ENCODE results near the gene PARD3. TPM values are rescaled to one million over a fixed set of nuclear protein-coding genes. Genes with fewer than 3 reads are reported as not detected.

The PARD3 gene
- total and polyA plus RNA-seq, 2 donors (not counting 3 experiments of a cell fraction or from before 2014, with no cell fraction given), result 7.3 to 24.1 TPM

DNA sequence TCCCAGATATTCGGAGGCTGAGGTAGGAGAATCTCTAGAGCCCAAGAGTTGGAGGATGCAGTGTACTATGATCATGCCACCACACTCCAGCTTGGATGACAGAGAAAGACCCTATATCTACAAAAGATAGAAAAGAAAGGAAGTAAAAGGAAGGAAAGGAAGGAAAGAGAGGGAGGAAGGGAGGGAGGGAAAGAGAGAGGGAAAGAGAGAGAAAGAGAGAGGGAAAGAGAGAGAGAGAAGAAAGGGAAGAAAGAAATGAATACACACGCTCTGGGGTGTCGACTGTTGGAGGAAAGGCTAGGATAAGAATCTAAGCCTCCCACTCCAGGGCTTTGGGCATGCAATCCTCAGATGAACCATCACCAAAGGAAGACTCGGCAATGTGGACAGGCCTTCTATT is 69.9 kb downstream of the PARD3 start:
- DNase-seq (ENCODE audit: low read depth, low spot score) (no peak), FAIRE-seq (no peak)
- BruUV-seq (replicated peaks), result no TSS peak
- H3K36me3 ChIP-seq (ENCODE audit: control insufficient read depth in 2 of 2, extremely low read depth in 1 of 2, insufficient read depth in 2 of 2, low read length in 2 of 2), result no peaks in the 10 kb centered on the region
- dilution Hi-C loops (cut with MboI; ENCODE audit: extremely low pct_ligation_motif_present, low sequenced_read_pairs), result no loop called here
- H3K4me1 ChIP-seq (ENCODE audit: control insufficient read depth, extremely low read depth, insufficient read depth, low read length), result peaks cover 1% of the 10 kb centered on the region
- no peak overlapping the region for H3K4me3 ChIP-seq (replicated peaks in 1 of 3; ENCODE audit: insufficient read depth in 1 of 3, low read depth in 1 of 3, low read length in 3 of 3)
- no peaks in the 10 kb centered on the region for H3K9me3 ChIP-seq (replicated peaks; ENCODE audit: control insufficient read depth, insufficient read depth, low read length)
- intact Hi-C loops (cut with micrococcal nuclease), result no loop called here
- no peak overlapping the region for H3K27ac ChIP-seq (ENCODE audit: insufficient read depth, low read depth, low read length)
- POLR2A ChIA-PET, result no interaction called here
- H4K20me1 ChIP-seq (replicated peaks; ENCODE audit: control insufficient read depth, extremely low read depth, insufficient read depth, low read length), result no peaks in the 10 kb centered on the region
- no peaks in the 10 kb centered on the region for H3K9me1 ChIP-seq (replicated peaks; ENCODE audit: control insufficient read depth, extremely low read depth, insufficient read depth, low read length)
- no peak overlapping the region for H3K4me2 ChIP-seq (ENCODE audit: insufficient read depth, low read length)
- H2AFZ ChIP-seq (ENCODE audit: low read depth, low read length), result no peak overlapping the region
- peaks cover 5% of the 10 kb centered on the region for H3K79me2 ChIP-seq (ENCODE audit: control insufficient read depth, insufficient read depth, low read length)
- no peak for TF ChIP-seq JUN (IDR thresholded peaks at IDR 0.05; ENCODE audit: borderline replicate concordance, insufficient read depth, insufficient read length, low read depth)
- no peak for TF ChIP-seq MYC (IDR thresholded peaks at IDR 0.05; ENCODE audit: low read depth, low read length)
- CTCF ChIA-PET, result interaction anchor here (0.6 kb wide), 2 partner anchors 38 to 40 kb away, joined by 3 to 4 read pairs; no protein-coding TSS in a partner anchor
- H3K9ac ChIP-seq (replicated peaks; ENCODE audit: extremely low read depth, insufficient read depth, low read length), result no peak overlapping the region
- no peaks in the 10 kb centered on the region for H3K27me3 ChIP-seq (ENCODE audit: control insufficient read depth in 2 of 2, insufficient read depth in 2 of 2, low read length in 2 of 2)

DNA sequence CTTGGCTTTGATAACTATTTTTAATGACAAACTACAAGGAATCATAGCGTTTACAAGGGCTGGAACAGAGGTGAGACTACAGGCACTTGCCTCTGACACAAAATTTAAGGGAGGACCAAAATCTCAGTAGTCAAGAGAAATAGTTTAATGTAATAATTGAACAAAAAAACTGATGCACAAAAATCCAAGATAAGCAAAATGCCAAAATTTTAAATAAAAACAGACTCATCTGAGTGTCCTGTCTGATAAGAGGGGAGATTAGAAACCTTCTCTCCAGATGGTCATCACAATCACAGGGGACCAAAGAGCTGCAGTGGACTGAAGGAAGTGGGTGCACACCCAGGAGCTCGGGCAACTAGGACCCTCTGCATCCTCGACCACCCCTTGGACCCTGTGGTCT is 70.5 kb downstream of the PARD3 start:
- FAIRE-seq (no peak), DNase-seq (ENCODE audit: low read depth, low spot score) (no peak)
- dilution Hi-C loops (cut with MboI; ENCODE audit: extremely low pct_ligation_motif_present, low sequenced_read_pairs), result no loop called here
- intact Hi-C loops (cut with micrococcal nuclease), result no loop called here
- Histone ChIP-seq H3K9ac (replicated peaks; ENCODE audit: extremely low read depth, insufficient read depth, low read length) (no peak overlapping the region), H3K79me2 (ENCODE audit: control insufficient read depth, insufficient read depth, low read length) (peaks cover 5% of the 10 kb centered on the region), H3K4me1 (ENCODE audit: control insufficient read depth, extremely low read depth, insufficient read depth, low read length) (peaks cover 3% of the 10 kb centered on the region), H3K9me3 (replicated peaks; ENCODE audit: control insufficient read depth, insufficient read depth, low read length) (no peaks in the 10 kb centered on the region), H3K36me3 (ENCODE audit: control insufficient read depth in 2 of 2, extremely low read depth in 1 of 2, insufficient read depth in 2 of 2, low read length in 2 of 2) (no peaks in the 10 kb centered on the region), H4K20me1 (replicated peaks; ENCODE audit: control insufficient read depth, extremely low read depth, insufficient read depth, low read length) (no peaks in the 10 kb centered on the region), H3K27me3 (ENCODE audit: control insufficient read depth in 2 of 2, insufficient read depth in 2 of 2, low read length in 2 of 2) (no peaks in the 10 kb centered on the region), H3K27ac (ENCODE audit: insufficient read depth, low read depth, low read length) (no peak overlapping the region), H3K4me2 (ENCODE audit: insufficient read depth, low read length) (no peak overlapping the region), H3K4me3 (replicated peaks in 1 of 3; ENCODE audit: insufficient read depth in 1 of 3, low read depth in 1 of 3, low read length in 3 of 3) (no peak overlapping the region), H2AFZ (ENCODE audit: low read depth, low read length) (no peak overlapping the region), H3K9me1 (replicated peaks; ENCODE audit: control insufficient read depth, extremely low read depth, insufficient read depth, low read length) (no peaks in the 10 kb centered on the region)
- ChIA-PET CTCF (interaction anchor here (0.6 kb wide), 2 partner anchors 39 kb away, joined by 3 to 4 read pairs; no protein-coding TSS in a partner anchor), POLR2A (no interaction called here)
- TF ChIP-seq, protein P1, sequence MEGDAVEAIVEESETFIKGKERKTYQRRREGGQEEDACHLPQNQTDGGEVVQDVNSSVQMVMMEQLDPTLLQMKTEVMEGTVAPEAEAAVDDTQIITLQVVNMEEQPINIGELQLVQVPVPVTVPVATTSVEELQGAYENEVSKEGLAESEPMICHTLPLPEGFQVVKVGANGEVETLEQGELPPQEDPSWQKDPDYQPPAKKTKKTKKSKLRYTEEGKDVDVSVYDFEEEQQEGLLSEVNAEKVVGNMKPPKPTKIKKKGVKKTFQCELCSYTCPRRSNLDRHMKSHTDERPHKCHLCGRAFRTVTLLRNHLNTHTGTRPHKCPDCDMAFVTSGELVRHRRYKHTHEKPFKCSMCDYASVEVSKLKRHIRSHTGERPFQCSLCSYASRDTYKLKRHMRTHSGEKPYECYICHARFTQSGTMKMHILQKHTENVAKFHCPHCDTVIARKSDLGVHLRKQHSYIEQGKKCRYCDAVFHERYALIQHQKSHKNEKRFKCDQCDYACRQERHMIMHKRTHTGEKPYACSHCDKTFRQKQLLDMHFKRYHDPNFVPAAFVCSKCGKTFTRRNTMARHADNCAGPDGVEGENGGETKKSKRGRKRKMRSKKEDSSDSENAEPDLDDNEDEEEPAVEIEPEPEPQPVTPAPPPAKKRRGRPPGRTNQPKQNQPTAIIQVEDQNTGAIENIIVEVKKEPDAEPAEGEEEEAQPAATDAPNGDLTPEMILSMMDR (IDR thresholded peaks at IDR 0.05; ENCODE audit: extremely low read depth in 1 of 2, insufficient read depth in 1 of 2, low read depth in 1 of 2, low read length in 2 of 2), result no peak
- TF ChIP-seq FOS (IDR thresholded peaks at IDR 0.05; ENCODE audit: borderline replicate concordance, insufficient read depth, low read length) (no peak), POLR2AphosphoS5 (IDR thresholded peaks at IDR 0.05; ENCODE audit: insufficient read depth, low read depth, low read length) (no peak), GATA2 (IDR thresholded peaks at IDR 0.05; ENCODE audit: insufficient read depth, insufficient read length, low read depth, low read length) (no peak), EZH2 (IDR thresholded peaks at IDR 0.05; ENCODE audit: borderline replicate concordance, low read depth, low read length, severe bottlenecking) (no peak), POLR2A (IDR thresholded peaks at IDR 0.05; ENCODE audit: low read depth, low read length) (no peak), JUN (IDR thresholded peaks at IDR 0.05; ENCODE audit: borderline replicate concordance, insufficient read depth, insufficient read length, low read depth) (no peak), MYC (IDR thresholded peaks at IDR 0.05; ENCODE audit: low read depth, low read length) (no peak)
- TF ChIP-seq, protein P2, sequence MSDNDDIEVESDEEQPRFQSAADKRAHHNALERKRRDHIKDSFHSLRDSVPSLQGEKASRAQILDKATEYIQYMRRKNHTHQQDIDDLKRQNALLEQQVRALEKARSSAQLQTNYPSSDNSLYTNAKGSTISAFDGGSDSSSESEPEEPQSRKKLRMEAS (IDR thresholded peaks at IDR 0.05; ENCODE audit: insufficient read depth, insufficient read length), result no peak
- no TSS peak for BruUV-seq (replicated peaks)
